ENCODE measurements around the gene MTRR. TPM values are rescaled to one million over a fixed set of nuclear protein-coding genes. Genes with fewer than 3 reads are reported as not detected.
A peak's percentile ranks its signal among the peaks of the same experiment; 100 is the strongest.

The MTRR gene
- total and polyA plus RNA-seq, 9 of the 15 experiments (the other 6 are each of a cell fraction or from before 2014, with no cell fraction given), result 39.3 to 84.6 (median 66.2) TPM

GRCh38 chr5:7869474-7870136 lies 657 bp downstream of the MTRR start (continued):
- TF ChIP-seq RBM14 (IDR thresholded peaks at IDR 0.05; ENCODE audit: borderline replicate concordance, insufficient read depth, low read depth, low read length), result 0 out of 2 replicates have a peak, but pooled peaks have one; percentile 58
- TF ChIP-seq ETS1 (conservative IDR thresholded peaks at IDR 0.05; ENCODE audit: control insufficient read depth, low read depth, low read length), result no peak
- no peak for TF ChIP-seq FOXP4 (CRISPR knock-in tag; IDR thresholded peaks at IDR 0.05; ENCODE audit: borderline replicate concordance)

- H3K36me3 ChIP-seq (ENCODE audit: control insufficient read depth, insufficient read depth, low read length), result peaks cover 71% of the 10 kb centered on the region
- WGBS (ENCODE audit: insufficient coverage, low coverage, missing lambda C conversion rate), result 92% methylated on average over 2 of the region's 2 CpGs
- H4K20me1 ChIP-seq (replicated peaks; ENCODE audit: control insufficient read depth, insufficient read depth, low read length), result peaks cover 16% of the 10 kb centered on the region
- ChIA-PET POLR2A (interaction anchor here (1.0 to 1.6 kb wide), 2 partner anchors 13 kb away, joined by 4 read pairs; no protein-coding TSS in a partner anchor), CTCF (ENCODE audit: low intra/inter-chr PET ratio) (no interaction called here)
- H3K4me2 ChIP-seq (ENCODE audit: insufficient read depth, low read length), result no peak overlapping the region
- H3K9ac ChIP-seq (ENCODE audit: insufficient read depth in 1 of 2, low read depth in 2 of 2, low read length in 2 of 2), result no peak overlapping the region; a peak in 1 of 4 replicates
- intact Hi-C loops (cut with micrococcal nuclease) (no loop called here), in situ Hi-C loops (cut with MboI) (no loop called here)
- H2AFZ ChIP-seq (ENCODE audit: low read depth, low read length), result no peak overlapping the region
- no peaks in the 10 kb centered on the region for H3K27me3 ChIP-seq (ENCODE audit: control insufficient read depth in 2 of 2, insufficient read depth in 2 of 2, low read length in 2 of 2)
- H3K9me1 ChIP-seq (ENCODE audit: control insufficient read depth, insufficient read depth, low read length), result peaks cover 3% of the 10 kb centered on the region
- FAIRE-seq (no peak), DNase-seq (ENCODE audit: extremely low read depth in 1 of 4, low spot score in 3 of 4) (no peak), ATAC-seq (no peak)
- no peaks in the 10 kb centered on the region for H3K9me3 ChIP-seq (replicated peaks; ENCODE audit: control insufficient read depth, insufficient read depth, low read depth, low read length)
- H3K79me2 ChIP-seq (ENCODE audit: control insufficient read depth, insufficient read depth, low read length), result peaks cover 98% of the 10 kb centered on the region
- BruUV-seq (replicated peaks), result no TSS peak
- no peak overlapping the region for H3K4me3 ChIP-seq
- peaks cover 6 to 13% of the 10 kb centered on the region in 2 experiments; a peak in 4 of 5 replicates for H3K4me1 ChIP-seq (replicated peaks in 1 of 2; ENCODE audit: control insufficient read depth in 2 of 2, insufficient read depth in 2 of 2, low read length in 2 of 2)
- no peak overlapping the region for H3K27ac ChIP-seq (ENCODE audit: extremely low read depth, low read depth, low read length)
- TF ChIP-seq ZNF311 (CRISPR knock-in tag; IDR thresholded peaks at IDR 0.05), result no peak
- no peak for TF ChIP-seq CXXC5 (CRISPR knock-in tag; IDR thresholded peaks at IDR 0.05)
- TF ChIP-seq SRSF7 (optimal IDR thresholded peaks at IDR 0.05; ENCODE audit: low read depth, low read length), result no peak
- no peak for TF ChIP-seq DIDO1 (tag; IDR thresholded peaks at IDR 0.05; ENCODE audit: low read depth)
- no peak for TF ChIP-seq ZNF431 (CRISPR knock-in tag; IDR thresholded peaks at IDR 0.05)
- peak; percentile 87 to 90 for TF ChIP-seq KDM1A (IDR thresholded peaks at IDR 0.05)
- TF ChIP-seq RBM25 (IDR thresholded peaks at IDR 0.05; ENCODE audit: low read depth, low read length, severe bottlenecking), result no peak
- 0 out of 2 replicates have a peak, but pooled peaks have one; percentile 4 for TF ChIP-seq CBFA2T3 (IDR thresholded peaks at IDR 0.05)
- TF ChIP-seq RNF219 (CRISPR knock-in tag; IDR thresholded peaks at IDR 0.05), result no peak
- TF ChIP-seq HDAC1 (IDR thresholded peaks at IDR 0.05), result peak in 1 of 2 experiments; percentile 56; a peak in 1 of 4 replicates
- TF ChIP-seq PTBP1 (IDR thresholded peaks at IDR 0.05; ENCODE audit: low read depth, low read length), result no peak
These were observed 2.7 kb downstream of the MTRR start for GRCh38 chr5:7871653-7872052.

Measured in K562 (cell line).